GM23338 (cell line): ENCODE results near the gene OR13C2. TPM values are rescaled to one million over a fixed set of nuclear protein-coding genes. Genes with fewer than 3 reads are reported as not detected.

ENCODE experiments used
- ATAC-seq: fragments of 200-7000 bp; cut with Tn5 transposase; 3 replicates; pipeline ENCODE4 v1.9.1; 2020
- DNase-seq: peaks from one replicate; pipeline ENCODE4 v3.0.0-alpha.2; 2015; ENCODE audit warnings: low spot score
- H2AFZ ChIP-seq: fragments of 200-600 bp; sonication (generic); 2 replicates; pipeline ENCODE4 v1.8.0; 2016; ENCODE audit warnings: antibody characterized with exemption, mild to moderate bottlenecking, moderate library complexity
- H3F3A ChIP-seq: fragments of 200-600 bp; sonication (generic); replicated peaks from 2 replicates; pipeline ENCODE4 v1.8.0; 2017; ENCODE audit warnings: antibody characterized with exemption, mixed run types, low read depth
- H3K27ac ChIP-seq: fragments of 200-600 bp; sonication (generic); 2 replicates; pipeline ENCODE4 v1.6.1; 2016; ENCODE audit warnings: low read depth
- H3K27me3 ChIP-seq: fragments of 200-600 bp; sonication (generic); 2 replicates; pipeline ENCODE4 v1.8.0; 2016; ENCODE audit warnings: mild to moderate bottlenecking, mixed run types, moderate library complexity; ENCODE audit not compliant: insufficient read depth
- H3K36me3 ChIP-seq: fragments of 200-600 bp; sonication (generic); 2 replicates; pipeline ENCODE4 v1.8.0; 2016; ENCODE audit warnings: mild to moderate bottlenecking; ENCODE audit not compliant: insufficient read depth
- H3K4me1 ChIP-seq: fragments of 200-600 bp; sonication (generic); 2 replicates; pipeline ENCODE4 v1.8.0; 2016; ENCODE audit warnings: mild to moderate bottlenecking, moderate library complexity; ENCODE audit not compliant: insufficient read depth
- H3K4me2 ChIP-seq: fragments of 200-600 bp; sonication (generic); 2 replicates; pipeline ENCODE4 v1.7.1; 2017; ENCODE audit warnings: mixed run types
- H3K4me3 ChIP-seq: fragments of 200-600 bp; sonication (generic); 2 replicates; pipeline ENCODE4 v1.6.1; 2016; ENCODE audit warnings: mixed run types
- H3K79me2 ChIP-seq: fragments of 200-600 bp; sonication (generic); replicated peaks from 2 replicates; pipeline ENCODE4 v1.8.0; 2017; ENCODE audit warnings: mild to moderate bottlenecking; ENCODE audit not compliant: insufficient read depth
- H3K9me2 ChIP-seq: fragments of 200-600 bp; sonication (generic); 2 replicates; pipeline ENCODE4 v1.8.0; 2017; ENCODE audit not compliant: insufficient read depth
- H4K20me1 ChIP-seq: fragments of 200-600 bp; sonication (generic); replicated peaks from 2 replicates; pipeline ENCODE4 v1.8.0; 2017; ENCODE audit warnings: mild to moderate bottlenecking; ENCODE audit not compliant: insufficient read depth
- H3K27ac Mint-ChIP-seq: 2 replicates; pipeline ENCODE4 v1.8.0; 2020; ENCODE audit warnings: inconsistent platforms, mild to moderate bottlenecking, moderate library complexity, mixed read lengths
- H3K27me3 Mint-ChIP-seq: 3 replicates; pipeline ENCODE4 v1.8.0; 2022; ENCODE audit warnings: low read depth, mild to moderate bottlenecking, moderate library complexity, mixed read lengths, inconsistent platforms; ENCODE audit not compliant: insufficient read depth, poor library complexity
- H3K36me3 Mint-ChIP-seq: 3 replicates; pipeline ENCODE4 v1.8.0; 2021; ENCODE audit warnings: low read depth, mild to moderate bottlenecking, inconsistent platforms, moderate library complexity, mixed read lengths
- H3K4me1 Mint-ChIP-seq: 3 replicates; pipeline ENCODE4 v1.8.0; 2020; ENCODE audit warnings: mild to moderate bottlenecking, inconsistent platforms, mixed read lengths
- H3K4me3 Mint-ChIP-seq: 3 replicates; pipeline ENCODE4 v1.8.0; 2021; ENCODE audit warnings: moderate library complexity, mild to moderate bottlenecking, inconsistent platforms, mixed read lengths
- H3K9me3 Mint-ChIP-seq: 3 replicates; pipeline ENCODE4 v1.8.0; 2020; ENCODE audit warnings: moderate library complexity, mild to moderate bottlenecking, inconsistent platforms, mixed read lengths
- CTCF ChIP-seq, 2 experiments: fragments of 200-600 bp in 1 of 2; sonication (generic) in 1 of 2; conservative IDR thresholded peaks; 2 replicates each; pipeline versions ENCODE4 v1.5.1 to v1.6.1; 2016 to 2017; ENCODE audit warnings: antibody characterized with exemption in 2 of 2, low read depth in 2 of 2, mild to moderate bottlenecking in 2 of 2, moderate library complexity in 1 of 2
- ETS1 ChIP-seq: IDR thresholded peaks from 2 replicates; pipeline ENCODE4 v1.6.1; 2016; ENCODE audit warnings: antibody characterized with exemption
- EZH2 ChIP-seq: fragments of 200-600 bp; sonication (generic); IDR thresholded peaks from one replicate; pipeline ENCODE4 v1.8.0; 2017; ENCODE audit warnings: antibody characterized with exemption, mild to moderate bottlenecking, low read depth; ENCODE audit not compliant: unreplicated experiment
- EZH2phosphoT487 ChIP-seq: fragments of 200-600 bp; sonication (generic); IDR thresholded peaks from one replicate; pipeline ENCODE4 v1.8.1; 2018; ENCODE audit warnings: antibody characterized with exemption; ENCODE audit not compliant: unreplicated experiment
- POLR2AphosphoS5 ChIP-seq: IDR thresholded peaks from 2 replicates; pipeline ENCODE4 v1.6.1; 2016; ENCODE audit warnings: antibody characterized with exemption, low read depth
- STAT1 ChIP-seq: IDR thresholded peaks from one replicate; pipeline ENCODE4 v1.6.1; 2016; ENCODE audit warnings: antibody characterized with exemption; ENCODE audit not compliant: unreplicated experiment
- ZNF462 ChIP-seq: fragments of 250-450 bp; sonication (Bioruptor Pico); IDR thresholded peaks from 2 replicates; pipeline ENCODE4 v1.5.0; 2020; ENCODE audit warnings: mild to moderate bottlenecking, moderate library complexity
- polyA plus RNA-seq: library from polyadenylated mRNA; unstranded; fragments of >200 nt; fragmentation: Nextera tagmentation; extraction: Ambion mirVana; gene quantifications from 2 replicates; pipeline ENCODE4 v1.2.1, GENCODE V29; 2016
- total RNA-seq: library from RNA; depleted of rRNA; stranded (reverse); fragments of >200 nt; shearing (Covaris generic); gene quantifications from 2 replicates; pipeline ENCODE4 v1.2.3, GENCODE V29; 2014

The OR13C2 gene
- total and polyA plus RNA-seq, 2 experiments from 2014 or later: not detected

GRCh38 chr9:104580562-104580961 lies 24.9 kb downstream of the OR13C2 start (continued):
- TF ChIP-seq ZNF462: no peak
- no peak for TF ChIP-seq STAT1
- TF ChIP-seq EZH2: no peak
- no peak for TF ChIP-seq POLR2AphosphoS5
- TF ChIP-seq CTCF (conservative IDR thresholded peaks at IDR 0.05; ENCODE audit: low read depth in 2 of 2): no peak

GRCh38 chr9:104577263-104577662 lies 28.2 kb downstream of the OR13C2 start:
- Histone ChIP-seq H3K27me3 (no peaks in the 10 kb centered on the region), H3K27ac (no peak overlapping the region), H3K36me3 (no peaks in the 10 kb centered on the region), H3K4me3 (no peak overlapping the region), H3K79me2 (no peaks in the 10 kb centered on the region), H3K9me2 (no peaks in the 10 kb centered on the region), H3F3A (no peaks in the 10 kb centered on the region), H3K4me2 (no peak overlapping the region), H2AFZ (no peak overlapping the region), H4K20me1 (no peaks in the 10 kb centered on the region), H3K4me1 (no peaks in the 10 kb centered on the region)
- ATAC-seq (no peak), DNase-seq (no peak)
- peaks cover 8% of the 10 kb centered on the region; the same call in 2 of the 3 replicates for H3K9me3 Mint-ChIP-seq
- H3K36me3 Mint-ChIP-seq: no peaks in the 10 kb centered on the region
- no peaks in the 10 kb centered on the region for H3K27me3 Mint-ChIP-seq
- no peak overlapping the region for H3K4me3 Mint-ChIP-seq
- no peaks in the 10 kb centered on the region for H3K4me1 Mint-ChIP-seq
- no peak overlapping the region for H3K27ac Mint-ChIP-seq
- TF ChIP-seq POLR2AphosphoS5 (no peak), EZH2phosphoT487 (no peak), ETS1 (no peak), ZNF462 (no peak)
